HG03432 (cell line): Measurements from ENCODE around the gene ABCC6.
"Not testable (repeated sequence)": the region's sequence is repeated elsewhere in the genome, so short reads cannot be mapped to it uniquely, and the experiment has no call there.

Experiments
- ATAC-seq: cut with Tn5 transposase; IDR thresholded peaks from one replicate; pipeline ENCODE4 v1.9.1; 2021; ENCODE audit warnings: mild to moderate bottlenecking, moderate library complexity; ENCODE audit not compliant: unreplicated experiment

ABCC6 gene

GRCh38 chr16:16232692-16233061 lies 9.4 kb upstream of the ABCC6 start:
- peak; percentile 46 for ATAC-seq

- ATAC-seq, result not testable (repeated sequence)
Observed at GRCh38 chr16:16223662-16224241, 458 bp upstream of the ABCC6 start.

- not testable (repeated sequence) for ATAC-seq
Observed at GRCh38 chr16:16221382-16221781, 1.9 kb downstream of the ABCC6 start.

GRCh38 chr16:16220449-16220848 lies 2.8 kb downstream of the ABCC6 start:
- ATAC-seq, result not testable (repeated sequence)

DNA sequence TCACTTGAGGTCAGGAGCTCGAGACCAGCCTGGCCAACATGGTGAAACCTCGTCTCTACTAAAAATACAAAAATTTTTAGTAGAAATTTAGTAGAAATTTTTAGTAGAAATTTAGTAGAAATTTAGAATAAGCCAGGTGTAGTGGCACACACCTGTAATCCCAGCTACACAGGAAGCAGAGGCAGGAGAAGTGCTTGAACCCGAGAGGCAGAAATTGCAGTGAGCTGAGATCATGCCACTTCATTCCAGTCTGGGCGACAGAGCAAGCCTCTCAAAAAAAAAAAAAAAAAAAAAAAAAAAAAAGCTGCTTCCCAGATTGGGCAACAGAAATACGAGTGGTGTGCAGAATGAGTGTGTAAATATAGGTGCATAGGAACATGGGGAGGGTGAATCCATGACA lies 4.5 kb downstream of the ABCC6 start:
- ATAC-seq, result not testable (repeated sequence)

DNA sequence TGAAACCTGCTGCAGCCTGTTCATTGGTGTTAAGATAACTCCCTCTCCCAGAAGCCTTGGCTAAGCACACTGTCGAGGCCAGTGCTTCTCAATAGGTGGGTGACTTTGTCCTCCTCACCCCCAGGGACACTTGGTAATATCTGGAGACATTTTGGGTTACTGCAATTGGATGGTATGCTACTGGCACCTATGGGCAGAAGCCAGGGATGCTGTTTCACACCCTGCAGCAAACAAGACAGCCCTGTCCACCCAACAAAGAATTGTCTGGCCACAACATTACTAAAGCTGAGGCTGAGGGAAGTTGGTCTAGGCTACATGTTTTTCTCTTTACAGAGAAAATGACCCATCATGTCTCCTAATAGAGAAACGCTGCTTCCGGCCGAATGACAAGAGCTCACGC lies 4.9 kb downstream of the ABCC6 start:
- not testable (repeated sequence) for ATAC-seq

- ATAC-seq, result not testable (repeated sequence)
Observed at GRCh38 chr16:16213863-16214293, 9.4 kb downstream of the ABCC6 start.

GRCh38 chr16:16211404-16211803 lies 11.9 kb downstream of the ABCC6 start:
- ATAC-seq, result not testable (repeated sequence)

GRCh38 chr16:16208461-16208860 lies 14.8 kb downstream of the ABCC6 start:
- ATAC-seq, result not testable (repeated sequence)

- ATAC-seq, result not testable (repeated sequence)
Observed at GRCh38 chr16:16207787-16208334, 15.4 kb downstream of the ABCC6 start.

DNA sequence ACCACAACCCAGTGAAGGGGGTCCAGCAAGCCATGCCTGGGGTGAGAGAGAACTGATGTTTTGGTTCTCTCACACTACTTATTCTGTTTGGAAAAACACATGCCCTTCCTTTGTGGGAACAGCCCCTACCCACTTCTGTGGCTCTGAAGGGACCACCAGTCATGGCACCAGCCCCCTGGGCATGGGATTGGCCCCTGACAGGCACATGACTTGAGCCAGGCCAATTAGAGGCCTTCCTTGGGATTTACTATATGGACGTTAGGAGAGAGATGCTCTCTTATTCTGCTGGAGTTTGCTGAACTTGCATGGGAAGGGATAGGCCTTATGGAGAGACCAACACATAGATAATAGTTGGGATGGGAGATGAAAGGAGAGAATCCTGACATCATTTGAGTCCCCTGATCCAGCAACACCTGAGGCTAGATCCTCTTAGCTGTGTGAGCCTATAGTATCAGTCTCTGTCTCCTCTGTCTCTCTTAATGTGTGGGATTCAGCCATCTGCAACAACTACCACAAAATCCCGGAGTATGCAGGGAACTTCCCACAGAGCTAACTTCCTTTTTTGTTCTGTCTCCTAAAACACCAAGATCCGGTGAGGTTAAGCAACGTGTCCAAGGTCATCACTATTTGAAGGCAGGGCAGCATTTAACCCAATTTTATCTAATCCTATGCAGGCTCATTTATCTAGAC lies 16.1 kb downstream of the ABCC6 start:
- not testable (repeated sequence) for ATAC-seq

DNA sequence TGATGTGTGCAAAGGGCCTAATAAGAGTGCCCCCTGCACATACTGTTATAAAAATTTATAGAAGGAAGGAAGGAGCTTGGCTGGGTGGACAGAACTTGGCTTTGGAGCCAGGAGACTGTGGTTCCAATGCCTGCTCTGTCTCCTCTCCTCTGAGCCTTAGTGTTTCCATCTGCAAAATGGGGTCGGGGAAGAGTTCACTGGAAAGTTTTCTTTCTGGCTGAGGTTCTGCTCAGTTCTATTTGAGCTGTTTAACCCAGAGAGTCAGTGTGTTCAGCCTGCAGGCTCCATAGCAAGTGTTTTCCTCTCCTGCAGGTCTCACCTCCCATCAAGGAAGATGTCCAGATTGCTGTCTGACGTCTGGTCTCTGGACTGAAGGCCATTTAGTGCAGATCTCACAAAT lies 17.4 kb downstream of the ABCC6 start:
- ATAC-seq, result not testable (repeated sequence)

DNA sequence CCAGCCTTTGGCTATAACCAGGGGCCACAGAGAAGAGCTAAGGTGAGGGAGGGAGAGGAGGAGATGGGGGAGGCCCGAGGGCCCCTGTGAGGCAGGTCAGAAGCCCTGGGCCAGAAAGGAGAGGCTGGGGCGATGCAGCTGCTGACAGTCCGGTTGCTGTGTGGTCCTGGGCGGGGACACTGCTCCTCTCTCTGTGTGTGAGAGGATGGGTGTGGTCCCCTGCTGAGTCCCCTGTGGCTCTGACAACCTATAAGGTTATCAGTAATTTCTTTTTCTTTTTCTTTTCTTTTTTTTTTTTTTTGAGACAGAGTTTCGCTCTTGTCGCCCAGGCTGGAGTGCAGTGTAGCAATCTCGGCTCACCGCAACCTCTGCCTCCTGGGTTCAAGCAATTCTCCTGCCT lies 18.7 kb downstream of the ABCC6 start:
- ATAC-seq, result not testable (repeated sequence)

GRCh38 chr16:16203494-16203893 lies 19.8 kb downstream of the ABCC6 start:
- ATAC-seq, result not testable (repeated sequence)

DNA sequence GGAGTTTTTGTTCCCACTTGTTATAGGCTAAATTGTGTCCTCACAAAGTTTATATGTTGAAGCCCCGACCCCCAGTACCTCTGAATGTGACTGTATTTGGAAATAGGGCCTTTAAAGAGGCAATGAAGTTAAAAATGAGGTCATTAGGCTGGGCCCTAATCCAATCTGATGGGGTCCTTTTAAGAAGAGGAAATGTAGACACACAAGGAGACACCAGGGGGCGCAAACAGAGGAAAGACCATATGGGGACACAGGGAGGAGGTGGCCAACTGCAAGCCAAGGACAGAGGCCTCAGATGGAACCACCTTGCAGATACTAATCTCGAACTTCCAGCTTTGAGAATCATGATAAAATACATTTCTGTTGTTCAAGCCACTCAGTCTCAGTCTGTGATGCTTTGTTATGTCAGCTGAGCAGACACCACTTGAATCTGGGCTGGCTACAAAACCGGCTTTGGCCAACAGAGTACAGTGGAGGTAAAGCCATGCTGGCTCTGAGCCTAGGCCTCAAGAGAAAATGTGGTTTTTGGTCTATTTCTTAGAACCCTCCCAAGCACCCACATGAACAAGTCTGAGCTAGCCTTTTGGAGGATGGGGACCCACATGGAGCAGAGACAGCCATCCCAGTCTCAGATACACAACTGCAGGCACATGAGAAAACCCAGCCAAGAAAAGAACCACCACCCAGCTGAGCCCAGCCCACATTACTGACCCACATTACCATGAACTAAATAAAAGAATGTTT lies 20.7 kb downstream of the ABCC6 start:
- ATAC-seq, result not testable (repeated sequence)

DNA sequence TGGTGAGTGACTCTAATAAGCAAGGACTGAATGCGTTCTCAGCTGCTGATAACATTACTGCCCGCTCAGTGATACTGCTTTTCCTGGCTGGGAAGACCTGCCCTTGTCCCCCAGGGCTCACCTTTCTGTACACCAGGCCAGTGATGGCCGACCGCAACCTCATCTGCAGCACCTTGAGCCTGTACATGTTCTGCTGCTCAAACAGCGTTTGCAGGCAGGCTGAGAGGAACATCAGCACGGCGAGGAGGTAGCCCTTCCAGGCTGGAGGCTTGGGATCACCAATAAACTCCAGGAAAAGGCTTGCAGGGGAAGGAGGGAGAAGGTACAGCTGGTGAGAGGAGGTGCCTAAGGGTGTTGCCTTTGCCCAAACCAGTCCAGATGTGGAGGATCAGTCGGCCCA lies 21.4 kb downstream of the ABCC6 start:
- ATAC-seq, result not testable (repeated sequence)

- ATAC-seq, result not testable (repeated sequence)
Observed at GRCh38 chr16:16200391-16200790, 22.9 kb downstream of the ABCC6 start.

DNA sequence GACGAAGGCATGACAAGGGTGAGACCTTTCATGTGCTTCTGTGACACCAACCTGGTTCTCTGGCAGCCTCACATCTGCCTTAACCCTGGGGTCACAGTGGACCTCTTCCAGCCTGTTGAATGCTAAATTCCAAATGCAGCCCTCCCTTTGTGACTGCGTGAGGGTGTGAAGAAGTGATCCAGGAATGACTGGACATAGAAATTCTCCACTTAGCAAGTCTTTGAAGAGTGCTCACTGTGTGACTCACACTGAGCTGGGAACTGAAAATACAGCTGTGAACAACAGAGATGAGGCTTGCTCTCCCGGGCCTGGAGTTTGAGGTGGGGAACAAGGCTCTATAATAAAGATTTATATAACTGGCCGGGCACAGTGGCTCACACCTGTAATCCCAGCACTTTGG lies 23.9 kb downstream of the ABCC6 start:
- ATAC-seq, result not testable (repeated sequence)

GRCh38 chr16:16197966-16198365 lies 25.3 kb downstream of the ABCC6 start:
- ATAC-seq, result no peak

DNA sequence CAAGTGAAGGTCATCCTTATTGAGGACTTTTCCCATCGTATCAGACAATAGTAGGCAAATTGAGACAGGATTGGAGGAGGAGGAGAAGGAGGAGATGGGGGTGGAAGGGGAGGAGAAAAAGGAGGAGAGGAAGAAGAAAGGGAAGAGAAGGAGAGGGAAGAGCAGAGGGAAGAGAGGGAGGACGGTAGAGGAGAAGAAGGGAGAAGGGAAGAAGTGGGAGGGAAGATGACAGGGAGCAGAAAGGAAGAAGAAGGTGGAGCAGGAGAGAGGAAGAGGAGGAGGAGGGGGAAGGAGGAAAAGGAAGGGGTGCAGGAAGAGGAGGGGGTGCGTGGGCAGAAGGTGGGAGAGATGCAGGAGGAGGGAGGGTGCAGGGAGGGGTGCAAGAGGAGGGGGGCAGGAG lies 26.0 kb downstream of the ABCC6 start:
- no peak for ATAC-seq

DNA sequence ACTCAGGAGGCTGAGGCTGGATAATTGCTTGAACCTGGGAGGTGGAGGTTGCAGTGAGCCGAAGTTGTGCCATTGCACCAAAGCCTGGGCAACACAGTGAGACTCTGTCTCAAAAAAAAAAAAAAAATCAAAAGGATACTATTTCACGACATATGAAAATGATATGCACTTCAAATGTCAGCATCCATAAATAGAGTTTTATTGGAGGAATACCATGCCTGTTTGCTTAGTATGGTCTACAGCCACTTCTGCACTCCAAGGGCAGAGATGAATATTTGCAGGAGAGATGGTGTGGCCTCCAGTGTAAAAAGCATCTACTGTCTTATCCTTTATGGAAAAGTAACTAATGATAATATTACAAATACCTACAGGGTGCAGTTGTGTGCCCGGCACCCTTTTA lies 27.2 kb downstream of the ABCC6 start:
- ATAC-seq, result no peak
